ENCODE data around the gene TDRD12. TPM values are rescaled to one million over a fixed set of nuclear protein-coding genes. Genes with fewer than 3 reads are reported as not detected.

Gene TDRD12
- total RNA-seq, 1 experiment from 2014 or later, result 1.3 TPM

DNA sequence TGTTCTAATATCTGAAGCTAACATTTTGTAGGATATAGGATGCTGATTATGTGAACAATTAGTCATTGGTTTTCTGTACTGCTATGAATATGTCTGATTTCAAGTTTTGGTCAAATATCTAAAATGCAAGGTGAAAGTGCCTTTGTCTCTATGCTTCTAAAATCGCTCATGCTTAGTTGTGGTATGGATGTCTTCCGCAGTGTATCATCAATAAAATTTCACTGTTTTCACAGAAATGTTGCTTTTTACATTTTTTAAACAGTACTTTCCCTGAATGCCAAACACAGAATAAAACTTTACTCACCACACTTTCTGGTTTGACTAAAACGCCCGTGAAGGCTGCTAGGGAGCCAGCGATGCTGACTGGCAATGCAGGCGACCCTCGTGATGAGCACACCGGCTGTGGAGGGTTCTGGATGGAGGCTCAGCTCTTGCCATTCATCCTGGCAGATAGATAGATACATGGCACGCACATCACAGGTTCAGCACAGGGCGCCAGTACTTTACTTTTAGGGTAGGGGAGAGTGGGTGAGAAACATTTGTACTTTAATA, 109.9 kb downstream of the TDRD12 start:
- no peak overlapping the region for H3K27ac ChIP-seq (ENCODE audit: insufficient read length, low read depth, low read length)
- H3T11ph ChIP-seq (ENCODE audit: low read length), result no peak overlapping the region
- WGBS (ENCODE audit: extremely low coverage, insufficient read length, low lambda C conversion rate), result no CpG with 5 or more reads among the region's 10 CpGs
- H4K8ac ChIP-seq (replicated peaks; ENCODE audit: insufficient read length, low read depth, low read length), result no peak overlapping the region
- TF ChIP-seq, protein P1, sequence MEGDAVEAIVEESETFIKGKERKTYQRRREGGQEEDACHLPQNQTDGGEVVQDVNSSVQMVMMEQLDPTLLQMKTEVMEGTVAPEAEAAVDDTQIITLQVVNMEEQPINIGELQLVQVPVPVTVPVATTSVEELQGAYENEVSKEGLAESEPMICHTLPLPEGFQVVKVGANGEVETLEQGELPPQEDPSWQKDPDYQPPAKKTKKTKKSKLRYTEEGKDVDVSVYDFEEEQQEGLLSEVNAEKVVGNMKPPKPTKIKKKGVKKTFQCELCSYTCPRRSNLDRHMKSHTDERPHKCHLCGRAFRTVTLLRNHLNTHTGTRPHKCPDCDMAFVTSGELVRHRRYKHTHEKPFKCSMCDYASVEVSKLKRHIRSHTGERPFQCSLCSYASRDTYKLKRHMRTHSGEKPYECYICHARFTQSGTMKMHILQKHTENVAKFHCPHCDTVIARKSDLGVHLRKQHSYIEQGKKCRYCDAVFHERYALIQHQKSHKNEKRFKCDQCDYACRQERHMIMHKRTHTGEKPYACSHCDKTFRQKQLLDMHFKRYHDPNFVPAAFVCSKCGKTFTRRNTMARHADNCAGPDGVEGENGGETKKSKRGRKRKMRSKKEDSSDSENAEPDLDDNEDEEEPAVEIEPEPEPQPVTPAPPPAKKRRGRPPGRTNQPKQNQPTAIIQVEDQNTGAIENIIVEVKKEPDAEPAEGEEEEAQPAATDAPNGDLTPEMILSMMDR (conservative IDR thresholded peaks at IDR 0.05), result no peak
- no peak overlapping the region for H2BK15ac ChIP-seq (ENCODE audit: low read depth, low read length)
- H2AFZ ChIP-seq (ENCODE audit: low read length), result no peak overlapping the region
- no peak overlapping the region for H4K5ac ChIP-seq (ENCODE audit: insufficient read length, low read depth, low read length)
- Mint-ChIP-seq H3K9me3 (no peaks in the 10 kb centered on the region), H3K27me3 (ENCODE audit: low read depth) (peaks cover 5% of the 10 kb centered on the region), H3K27ac (no peak overlapping the region), H3K4me1 (peaks cover 25 to 28% of the 10 kb centered on the region in 2 experiments), H3K36me3 (ENCODE audit: insufficient read depth in 1 of 3, low read depth in 3 of 3) (no peaks in the 10 kb centered on the region), H3K4me3 (no peak overlapping the region)
- no peak overlapping the region for H2BK5ac ChIP-seq (ENCODE audit: insufficient read length, low read length)
- no peaks in the 10 kb centered on the region; the same call in 1 of the 2 replicates for H3K4me1 ChIP-seq (ENCODE audit: insufficient read depth, low read length)
- no peak overlapping the region for H4K91ac ChIP-seq (ENCODE audit: insufficient read length, low read depth, low read length)
- no peak overlapping the region for H3K9ac ChIP-seq (ENCODE audit: extremely low read depth, insufficient read length, low read length)
- H2BK12ac ChIP-seq (ENCODE audit: insufficient read length, low read depth, low read length), result no peak overlapping the region
- H4K20me1 ChIP-seq (ENCODE audit: control insufficient read depth, insufficient read depth, insufficient read length), result no peaks in the 10 kb centered on the region
- no peak overlapping the region for H2BK120ac ChIP-seq (ENCODE audit: low read depth, low read length, poor library complexity, severe bottlenecking)
- no peaks in the 10 kb centered on the region for H3K27me3 ChIP-seq (ENCODE audit: insufficient read depth, low read length)
- no peak overlapping the region for H3K18ac ChIP-seq (ENCODE audit: insufficient read length, low read depth, low read length)
- no peak overlapping the region for H3K4ac ChIP-seq (ENCODE audit: low read depth, low read length)
- H3K23ac ChIP-seq (ENCODE audit: insufficient read length, low read depth, low read length), result no peak overlapping the region
- H2AK5ac ChIP-seq (ENCODE audit: insufficient read length, low read length), result no peak overlapping the region
- H3K56ac ChIP-seq (ENCODE audit: insufficient read length, low read depth, low read length), result no peak overlapping the region
- H2BK20ac ChIP-seq (ENCODE audit: low read depth, low read length, poor library complexity, severe bottlenecking), result no peak overlapping the region
- H3K79me2 ChIP-seq (ENCODE audit: insufficient read depth, low read length), result no peaks in the 10 kb centered on the region
- no peaks in the 10 kb centered on the region for H3K9me3 ChIP-seq (ENCODE audit: control insufficient read depth, low read depth, low read length)
- H3K14ac ChIP-seq (ENCODE audit: insufficient read depth, low read length), result no peak overlapping the region
- H3K4me2 ChIP-seq (ENCODE audit: insufficient read depth, insufficient read length, low read length), result no peak overlapping the region
- DNase-seq, result no peak
- H3K23me2 ChIP-seq (ENCODE audit: insufficient read length, low read depth, low read length, poor library complexity, severe bottlenecking), result no peaks in the 10 kb centered on the region
- no peaks in the 10 kb centered on the region for H3K79me1 ChIP-seq (ENCODE audit: insufficient read depth, low read depth, low read length, poor library complexity, severe bottlenecking)

Measured in H9 (cell line).